Amniotic stem cell (primary cell): Measurements from ENCODE around the gene CUX1.
"Not testable (repeated sequence)": the region's sequence is repeated elsewhere in the genome, so short reads cannot be mapped to it uniquely, and the experiment has no call there.

ENCODE experiments used
- DNase-seq: peaks from one replicate; lab custom pipeline; 2025; lab: John Stamatoyannopoulos, UW

The CUX1 gene

DNA sequence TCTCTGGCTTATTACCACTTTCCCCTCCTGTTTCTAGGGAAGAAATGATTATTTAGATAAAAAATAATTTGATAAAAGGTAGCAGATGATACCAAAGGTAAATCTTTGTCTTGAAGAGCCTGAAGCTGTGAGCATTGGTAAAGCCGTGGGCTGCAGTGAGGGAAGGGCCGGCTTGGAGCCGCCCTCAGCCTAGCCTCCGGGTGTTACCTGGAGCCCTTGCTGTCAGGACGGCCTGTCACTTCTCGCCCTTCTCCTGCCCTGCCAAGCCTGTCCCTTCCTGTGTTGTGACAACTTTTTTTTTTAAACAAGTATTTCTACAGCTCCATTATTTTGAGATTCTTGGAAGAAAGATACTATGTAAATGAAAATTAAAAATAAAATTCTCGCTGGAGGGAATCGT, 7.0 kb downstream of the CUX1 start:
- no peak for DNase-seq

GRCh38 chr7:101826081-101826835, 8.8 kb downstream of the CUX1 start:
- DNase-seq, result no peak

- DNase-seq, result no peak
Measured at GRCh38 chr7:101828301-101829020, 11.0 kb downstream of the CUX1 start.

DNA sequence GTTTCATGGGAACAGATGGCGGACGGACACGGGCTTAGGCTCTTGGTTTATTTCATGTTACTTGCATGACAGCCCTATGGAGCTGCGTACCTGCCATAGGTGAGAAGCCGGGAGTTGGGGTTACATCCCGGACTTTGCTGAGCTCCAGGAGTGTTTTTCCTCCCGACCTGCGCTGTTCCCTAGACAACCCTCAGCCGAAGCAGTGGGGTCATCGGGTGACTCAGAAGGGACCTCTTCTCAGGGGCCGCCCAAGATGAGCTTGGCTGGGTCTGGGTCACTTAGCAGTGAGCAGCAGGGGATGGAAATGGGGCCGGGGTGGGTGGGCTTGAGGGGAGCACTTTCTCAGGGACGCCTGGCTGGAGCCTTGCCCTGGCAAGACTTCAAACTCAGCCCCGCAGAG, 11.9 kb downstream of the CUX1 start:
- DNase-seq, result no peak

DNA sequence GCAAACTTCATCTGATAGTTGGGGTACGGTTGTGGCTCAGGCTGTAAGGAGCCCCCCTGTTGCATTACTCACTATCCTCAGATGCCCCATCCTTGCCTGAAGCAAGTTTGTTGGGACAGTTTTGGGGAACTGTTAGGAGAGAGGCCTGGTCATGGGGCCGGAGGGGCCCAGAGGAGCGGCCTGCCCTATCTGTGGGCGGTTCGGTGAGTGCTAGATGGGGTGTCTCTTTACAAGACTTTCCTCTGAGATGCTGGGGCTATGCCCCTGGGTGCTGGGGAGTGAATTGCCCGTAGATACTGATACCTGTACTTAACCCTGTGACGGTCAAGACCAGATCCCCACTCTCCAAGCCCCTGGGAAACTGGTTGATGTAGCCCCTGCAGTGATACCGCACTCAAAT, 12.4 kb downstream of the CUX1 start:
- DNase-seq, result no peak

- DNase-seq, result not testable (repeated sequence)
Measured at GRCh38 chr7:101831396-101831795, 14.0 kb downstream of the CUX1 start.

DNA sequence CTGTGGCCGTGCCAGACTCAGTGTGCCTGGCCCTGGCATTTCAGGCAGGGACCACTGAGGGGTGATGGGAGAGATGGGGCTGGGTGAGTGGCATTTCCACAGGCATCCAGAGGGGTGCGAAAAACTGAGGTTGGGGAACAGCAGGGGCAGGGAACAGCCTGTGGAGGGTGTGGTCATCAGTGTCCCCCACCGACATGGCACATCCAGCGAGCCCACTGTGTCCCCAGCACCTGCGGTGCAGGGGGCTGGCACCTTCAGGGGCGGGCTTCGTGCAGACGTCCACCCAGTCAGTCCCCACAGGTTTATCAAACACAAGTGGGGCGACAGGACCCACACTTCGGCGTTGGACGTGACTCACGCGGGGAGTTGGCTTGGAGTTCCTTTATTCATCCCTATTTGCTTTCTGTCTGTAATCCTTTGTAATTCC, 14.8 kb downstream of the CUX1 start:
- no peak for DNase-seq

DNA sequence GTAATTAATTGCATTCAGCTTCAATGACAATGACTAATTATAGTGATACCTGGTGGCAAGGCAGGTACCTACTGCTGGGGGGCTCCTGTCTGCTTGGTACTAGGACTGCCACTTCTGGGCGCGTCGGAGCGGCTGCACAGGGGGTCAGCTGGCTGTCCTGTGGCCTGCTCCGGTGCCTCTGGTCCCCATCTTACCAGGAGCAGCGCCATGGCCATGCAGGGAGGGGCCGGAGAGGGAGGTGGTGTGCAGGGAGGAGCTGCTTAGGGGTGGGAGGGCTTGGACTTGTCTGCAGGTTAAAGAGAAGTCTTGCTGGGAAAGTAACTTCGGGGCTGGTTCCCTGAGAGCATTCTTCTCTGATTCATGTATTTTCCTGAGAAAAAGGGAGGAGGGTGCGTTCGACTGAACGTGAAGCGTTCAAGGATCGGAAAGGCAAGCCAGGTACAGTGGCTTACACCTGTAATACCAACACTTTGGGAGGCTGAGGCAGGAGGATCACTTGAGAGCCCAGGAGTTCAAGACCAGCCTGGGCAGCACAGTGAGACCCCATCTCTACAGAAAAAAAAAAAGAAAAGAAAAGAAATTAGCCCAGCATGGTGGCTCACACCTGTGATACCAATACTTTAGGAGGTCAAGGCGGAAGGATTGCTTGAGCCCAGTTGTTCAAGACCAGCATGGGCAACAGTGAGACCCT, 15.4 kb downstream of the CUX1 start:
- no peak for DNase-seq

GRCh38 chr7:101833799-101834198, 16.4 kb downstream of the CUX1 start:
- no peak for DNase-seq

DNA sequence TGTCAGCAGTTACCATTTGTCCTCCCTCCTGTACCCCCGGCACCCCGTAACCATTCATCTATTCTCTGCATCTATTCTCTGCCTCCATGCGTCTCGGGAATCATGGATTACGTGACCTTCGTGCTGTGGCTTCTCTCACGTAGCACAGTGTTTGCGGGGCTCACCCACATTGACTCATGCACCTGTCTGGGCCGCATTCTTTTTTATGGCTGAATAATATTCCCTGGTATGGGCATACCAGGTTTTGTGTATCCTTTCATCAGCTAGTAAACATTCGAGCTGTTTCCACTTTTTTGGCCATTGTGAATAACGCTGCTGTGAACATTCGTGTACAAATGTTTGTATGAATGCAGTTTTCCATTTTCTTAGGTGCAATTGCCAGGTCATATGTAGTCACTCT, 17.7 kb downstream of the CUX1 start:
- no peak for DNase-seq

DNA sequence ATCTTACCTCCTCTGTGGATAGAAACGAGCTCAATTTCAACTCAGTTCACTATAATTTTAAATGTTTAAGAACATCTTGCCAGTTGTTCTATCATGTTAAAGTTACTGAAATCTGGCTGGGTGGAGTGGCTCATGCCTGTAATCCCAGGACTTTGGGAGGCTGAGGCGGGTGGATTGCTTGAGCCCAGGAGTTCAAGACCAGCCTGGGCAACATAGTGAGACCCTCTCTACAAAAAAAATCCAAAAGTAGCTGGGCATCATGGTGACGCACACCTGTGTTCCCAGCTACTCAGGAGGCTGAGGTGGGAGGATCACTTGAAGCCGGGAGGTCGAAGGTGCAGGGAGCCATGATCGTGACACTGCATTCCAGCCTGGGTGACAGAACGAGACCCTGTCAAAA, 20.0 kb downstream of the CUX1 start:
- DNase-seq, result not testable (repeated sequence)

DNA sequence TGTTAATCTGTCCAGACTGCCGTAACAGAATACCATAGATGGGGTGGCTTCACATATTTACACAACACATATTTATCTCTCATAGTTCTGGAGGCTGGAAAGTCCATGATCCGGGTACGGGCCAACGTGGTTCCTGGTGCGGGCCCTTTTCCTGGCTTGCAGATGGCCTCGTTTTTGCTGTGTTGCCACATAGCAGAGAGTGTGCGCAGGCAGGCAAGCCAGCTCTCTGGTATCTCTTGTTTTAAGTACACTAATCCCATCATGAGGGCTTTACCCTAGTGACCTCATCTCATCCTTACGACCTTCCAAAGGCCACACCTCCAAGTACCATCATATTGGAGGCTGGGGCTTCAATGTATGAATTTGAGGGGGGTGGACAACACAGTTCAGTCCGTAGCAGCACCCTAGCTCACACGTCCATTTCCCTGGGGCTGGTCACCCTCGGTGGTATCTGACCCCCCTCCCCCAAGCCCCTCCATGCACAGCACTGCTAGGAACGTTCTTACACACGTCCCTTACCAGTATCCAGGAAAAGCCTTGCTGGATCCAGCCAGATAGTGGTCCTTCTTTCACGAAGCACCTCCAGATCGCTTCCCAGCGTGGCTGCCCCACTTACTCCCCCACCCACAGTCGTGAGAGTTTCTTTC, 21.5 kb downstream of the CUX1 start:
- no peak for DNase-seq

- no peak for DNase-seq
Measured at GRCh38 chr7:101841328-101841727, 23.9 kb downstream of the CUX1 start.

- no peak for DNase-seq
Measured at GRCh38 chr7:101843293-101844271, 26.2 kb downstream of the CUX1 start.

GRCh38 chr7:101845974-101846373, 28.5 kb downstream of the CUX1 start:
- no peak for DNase-seq

DNA sequence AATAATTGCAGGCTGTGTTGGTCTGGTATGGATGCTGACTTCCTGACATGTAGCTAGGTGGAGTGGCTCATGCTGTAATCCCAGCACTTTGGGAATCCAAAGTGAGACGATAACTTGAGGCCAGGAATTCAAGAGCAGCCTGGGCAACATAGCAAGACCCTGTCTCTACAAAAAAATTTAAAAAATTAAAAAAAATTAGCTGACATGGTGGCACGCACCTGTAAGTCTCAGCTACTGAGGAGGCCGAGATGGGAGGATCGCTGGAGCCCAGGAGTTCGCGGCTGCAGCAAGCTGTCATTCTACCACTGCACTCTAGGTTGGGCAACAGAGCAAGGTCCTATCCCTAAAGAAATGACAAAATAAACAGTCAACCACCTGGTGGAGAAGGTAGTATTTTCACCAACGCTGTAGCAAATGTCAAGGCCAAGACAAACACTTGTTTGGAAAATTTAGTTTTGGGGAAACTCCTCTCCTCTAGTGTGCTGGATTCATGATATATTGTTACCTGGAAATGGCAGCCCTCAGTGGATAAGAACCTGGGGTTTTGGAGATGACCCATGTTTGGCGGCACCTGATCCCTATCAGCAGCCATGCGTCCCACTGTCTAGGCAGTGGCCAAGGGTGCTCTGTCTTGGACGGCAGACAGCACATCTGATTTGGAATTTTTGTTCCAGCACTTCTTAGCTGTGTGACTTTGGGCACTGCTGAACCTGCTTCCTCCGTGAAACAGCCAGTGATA, 29.5 kb downstream of the CUX1 start:
- no peak for DNase-seq

DNA sequence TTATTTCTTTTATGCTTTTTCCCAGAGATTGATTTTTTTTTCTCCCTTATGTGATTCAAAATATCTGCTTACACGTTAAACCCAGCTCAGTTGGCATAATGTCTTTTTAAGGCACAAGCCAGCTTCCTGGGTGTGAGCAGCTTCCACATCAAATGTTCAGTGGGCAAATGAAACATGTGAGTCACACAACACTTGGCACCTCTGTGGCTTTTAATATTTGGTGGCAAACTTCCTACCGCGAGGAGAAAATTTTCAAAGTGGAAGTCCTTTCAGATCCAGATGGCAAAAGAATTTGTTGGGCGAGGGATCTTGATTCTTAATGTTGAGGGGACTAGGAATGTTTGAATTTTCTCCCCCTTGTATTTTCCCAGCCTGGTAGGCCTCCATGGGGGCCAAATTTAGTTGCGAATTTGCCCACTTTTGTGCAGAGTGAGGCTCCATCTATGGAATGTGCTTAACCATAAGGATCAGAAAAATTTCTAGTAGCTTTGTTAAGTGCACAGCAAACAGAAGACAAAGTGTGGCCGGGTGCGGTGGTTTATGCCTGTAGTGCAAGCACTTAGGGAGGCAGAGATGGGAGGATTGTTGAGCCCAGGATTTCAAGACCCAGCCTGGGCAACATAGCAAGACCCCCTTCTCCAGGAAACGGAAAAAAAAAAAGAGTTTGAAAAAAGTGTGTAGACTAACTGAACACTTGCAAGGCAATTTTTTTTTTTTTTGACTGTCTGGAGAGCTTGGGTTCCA, 31.0 kb downstream of the CUX1 start:
- DNase-seq, result no peak

GRCh38 chr7:101849314-101849713, 31.9 kb downstream of the CUX1 start:
- not testable (repeated sequence) for DNase-seq

DNA sequence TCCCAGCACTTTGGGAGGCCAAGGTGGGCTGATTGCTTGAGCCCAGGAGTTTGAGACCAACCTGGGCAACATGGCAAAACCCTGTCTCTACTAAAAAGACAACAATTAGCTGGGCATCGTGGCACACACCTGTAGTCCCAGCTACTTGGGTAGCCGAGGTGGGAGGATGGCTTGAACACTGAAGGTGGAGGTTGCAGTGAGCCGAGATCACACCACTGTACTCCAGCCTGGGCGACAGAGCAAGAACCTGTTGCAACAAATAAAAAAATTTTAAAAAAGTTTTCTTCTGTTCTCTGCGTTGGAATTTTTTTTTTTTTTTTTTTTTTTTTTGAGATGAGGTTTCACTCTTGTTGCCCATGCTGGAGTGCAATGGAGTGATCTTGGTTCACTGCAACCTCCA, 34.9 kb downstream of the CUX1 start:
- DNase-seq, result not testable (repeated sequence)

- DNase-seq, result no peak
Measured at GRCh38 chr7:101853684-101854083, 36.3 kb downstream of the CUX1 start.
